NCI-H526 (cell line): Measurements from ENCODE around the gene PDGFA.

Experiments used
- DNase-seq, 2 experiments: peaks; one replicate each; lab custom pipeline; 2025; lab: John Stamatoyannopoulos, UW

Gene PDGFA

GRCh38 chr7:516606-517456 lies 2.8 kb downstream of the PDGFA start:
- no peak for DNase-seq

DNA sequence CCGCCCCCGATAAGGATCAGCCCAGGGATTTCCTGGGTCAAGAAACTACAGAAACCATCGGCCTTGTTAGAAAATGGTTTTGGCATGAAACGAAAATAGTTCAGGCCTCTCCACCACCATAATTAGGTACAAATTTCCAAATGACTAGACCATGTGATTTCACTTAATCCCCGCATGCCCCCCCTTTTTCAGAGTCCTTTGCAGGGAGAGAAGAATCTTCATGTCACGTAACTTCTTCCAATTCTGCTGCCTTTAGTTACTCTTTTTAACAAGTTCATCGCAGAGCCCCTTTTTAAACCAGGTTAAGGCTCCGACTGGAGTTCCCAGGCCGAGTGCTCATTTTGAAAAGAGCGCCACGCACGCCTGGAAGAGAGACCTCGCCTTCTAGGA lies 3.4 kb downstream of the PDGFA start:
- DNase-seq = no peak

DNA sequence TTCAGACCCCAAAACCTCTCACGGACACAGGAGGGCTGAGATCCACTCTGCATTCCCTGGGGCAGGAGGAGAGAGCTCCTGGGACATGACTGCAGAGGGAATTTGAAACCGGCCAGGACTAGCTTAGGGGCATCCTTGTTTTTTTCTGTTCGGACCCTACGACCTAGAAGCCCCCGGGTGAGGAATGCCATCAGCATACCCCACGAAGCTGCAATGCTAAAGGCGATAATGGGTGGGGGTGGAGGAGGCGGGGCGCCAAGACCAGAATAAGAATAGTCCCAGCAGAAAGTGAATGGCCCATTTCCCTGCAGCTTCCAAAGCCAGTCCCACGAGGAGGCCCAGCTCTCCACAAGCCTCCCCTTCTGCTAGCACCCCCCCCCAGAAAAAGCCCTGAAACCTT lies 4.0 kb downstream of the PDGFA start:
- DNase-seq = no peak

DNA sequence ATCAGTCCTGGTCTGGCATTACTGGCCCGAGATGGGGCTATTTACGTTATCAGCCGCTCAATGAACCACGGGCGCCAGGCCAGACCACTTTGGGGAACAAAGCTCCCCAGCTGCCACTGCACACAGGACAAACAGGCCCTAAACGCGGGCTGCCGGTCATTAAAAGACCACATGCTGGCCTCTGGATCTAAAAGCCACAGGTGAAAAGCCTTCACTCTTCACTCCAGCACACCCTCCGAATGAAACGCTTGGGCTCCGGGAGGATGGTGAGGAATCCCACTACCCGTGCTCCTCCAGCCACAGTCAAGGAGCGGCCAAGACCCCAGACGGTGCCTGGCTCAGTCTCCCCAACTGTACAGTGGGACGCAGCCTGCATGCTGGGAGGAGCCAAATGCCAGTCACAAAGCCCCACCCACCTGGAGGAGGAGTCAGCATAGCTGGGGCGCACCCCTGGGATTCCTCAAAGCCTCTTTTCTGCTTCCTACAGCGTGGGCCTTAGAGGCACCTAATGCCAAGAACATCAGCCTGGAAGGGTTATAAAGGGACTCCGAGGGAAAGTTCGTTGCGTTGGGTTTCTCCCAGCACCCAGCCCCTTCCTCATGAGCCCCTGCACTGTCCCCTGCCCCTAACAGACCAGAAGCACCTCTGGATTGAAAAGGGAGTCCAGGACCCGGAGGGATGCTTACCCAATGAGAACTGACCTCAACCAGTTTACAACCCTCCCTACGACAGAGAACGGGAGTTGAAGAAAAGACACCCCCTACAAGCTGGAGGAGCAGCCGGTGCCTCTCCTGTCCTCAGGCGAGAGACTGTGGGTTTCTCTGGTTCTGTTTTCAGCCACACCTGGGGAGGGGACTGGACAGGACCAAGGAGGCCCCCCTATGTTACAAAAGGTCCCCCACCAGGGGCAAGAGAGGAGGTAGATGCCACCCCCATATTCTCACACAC lies 4.7 kb downstream of the PDGFA start:
- no peak for DNase-seq

DNA sequence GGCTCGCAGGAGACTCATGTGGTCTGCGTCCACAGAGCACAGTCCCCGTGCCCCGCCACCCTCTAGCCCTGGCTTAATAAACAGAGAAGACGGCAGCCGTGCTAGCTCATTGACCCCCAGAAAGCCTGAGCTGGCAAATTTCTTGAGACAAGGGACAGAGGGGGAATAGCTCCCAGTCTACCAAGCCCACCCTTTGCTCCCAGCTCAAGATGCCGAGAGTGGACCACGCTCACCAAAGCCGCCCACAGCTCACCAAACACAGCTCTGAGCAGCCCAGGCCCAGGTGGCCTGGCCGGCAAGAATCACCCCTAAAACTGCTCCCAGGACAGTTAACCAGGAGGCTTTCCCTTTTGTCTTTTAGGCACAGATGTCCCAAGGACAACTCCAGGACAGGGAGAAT lies 5.4 kb downstream of the PDGFA start:
- DNase-seq = no peak

DNA sequence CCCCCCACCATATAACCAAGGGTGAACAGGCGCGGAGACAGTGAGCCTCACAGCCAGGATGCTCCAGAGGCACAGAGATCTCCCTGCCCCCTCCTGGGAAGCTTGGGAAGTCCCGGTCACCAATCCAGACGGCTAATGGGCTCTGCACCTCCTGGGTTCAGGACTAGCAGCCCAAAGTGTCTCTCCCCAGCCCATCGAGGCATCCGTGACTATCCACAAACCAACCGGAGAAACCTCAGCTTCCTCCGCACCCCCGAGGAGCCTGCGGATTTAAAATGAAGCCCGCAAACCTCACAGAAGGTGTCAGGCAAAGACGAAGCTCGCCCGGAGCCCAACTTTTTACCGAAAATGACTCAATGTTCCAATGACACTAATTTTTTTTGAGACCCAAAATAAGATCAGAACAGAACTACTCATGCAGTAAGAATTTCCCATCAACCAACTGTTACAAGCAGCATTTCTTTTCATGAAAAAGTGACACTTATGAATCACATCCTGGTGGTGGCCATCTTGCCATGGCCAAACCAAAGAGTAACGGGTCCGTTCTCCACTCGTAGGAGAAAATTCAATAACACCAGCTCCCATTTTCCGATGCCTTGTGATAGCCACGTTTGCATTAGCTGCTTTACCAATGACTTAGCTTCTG lies 6.0 kb downstream of the PDGFA start:
- DNase-seq = no peak

- DNase-seq = no peak
Measured at GRCh38 chr7:512541-513311, 6.9 kb downstream of the PDGFA start.

DNA sequence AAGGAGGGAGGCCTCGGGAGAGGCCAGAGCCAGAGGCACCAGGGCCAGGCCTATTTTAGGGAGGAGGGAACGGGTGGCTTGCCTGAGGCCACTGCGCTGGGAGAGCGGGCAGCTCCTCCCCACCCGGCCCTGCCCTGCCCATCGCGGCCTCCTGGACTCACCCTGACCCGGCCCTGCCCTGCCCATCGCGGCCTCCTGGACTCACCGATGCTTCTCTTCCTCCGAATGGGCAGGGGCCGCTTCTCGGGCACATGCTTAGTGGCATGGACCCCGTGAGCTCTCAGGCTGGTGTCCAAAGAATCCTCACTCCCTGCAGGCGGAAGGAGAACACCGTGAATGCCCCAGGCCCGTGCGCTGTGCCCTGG lies 7.5 kb downstream of the PDGFA start:
- no peak for DNase-seq

DNA sequence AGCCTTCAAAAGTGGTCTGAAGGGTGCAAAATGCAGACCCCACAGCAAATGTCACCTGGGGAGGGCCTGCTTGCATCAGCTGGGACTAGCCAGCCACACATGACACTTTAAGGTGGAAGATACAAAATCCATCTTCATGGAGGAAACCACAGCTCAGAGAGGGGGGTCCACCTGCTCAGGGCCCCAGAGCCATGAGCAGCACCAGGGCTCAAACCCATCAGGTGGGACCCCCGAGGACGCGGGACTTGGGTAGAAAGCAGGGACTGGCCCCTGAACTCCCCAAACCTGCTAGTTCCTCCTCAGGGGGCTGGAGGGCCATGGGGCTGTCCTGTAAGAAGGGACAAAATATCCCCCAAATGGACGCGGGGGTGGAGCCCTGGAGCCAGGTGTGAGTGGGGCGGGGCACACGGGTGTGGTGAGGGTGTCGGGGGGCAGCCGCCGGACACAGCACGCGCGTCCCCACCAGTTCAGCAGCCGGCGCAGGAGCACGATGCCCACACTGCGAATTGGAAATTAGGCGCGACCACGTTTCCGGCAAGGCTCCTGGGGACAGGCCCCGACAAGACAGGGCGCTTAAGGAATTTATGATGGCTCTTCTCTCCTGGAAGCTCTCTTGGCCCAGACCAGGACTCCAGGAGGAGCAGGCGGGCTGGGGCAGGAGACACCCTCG lies 8.0 kb downstream of the PDGFA start:
- no peak for DNase-seq

DNA sequence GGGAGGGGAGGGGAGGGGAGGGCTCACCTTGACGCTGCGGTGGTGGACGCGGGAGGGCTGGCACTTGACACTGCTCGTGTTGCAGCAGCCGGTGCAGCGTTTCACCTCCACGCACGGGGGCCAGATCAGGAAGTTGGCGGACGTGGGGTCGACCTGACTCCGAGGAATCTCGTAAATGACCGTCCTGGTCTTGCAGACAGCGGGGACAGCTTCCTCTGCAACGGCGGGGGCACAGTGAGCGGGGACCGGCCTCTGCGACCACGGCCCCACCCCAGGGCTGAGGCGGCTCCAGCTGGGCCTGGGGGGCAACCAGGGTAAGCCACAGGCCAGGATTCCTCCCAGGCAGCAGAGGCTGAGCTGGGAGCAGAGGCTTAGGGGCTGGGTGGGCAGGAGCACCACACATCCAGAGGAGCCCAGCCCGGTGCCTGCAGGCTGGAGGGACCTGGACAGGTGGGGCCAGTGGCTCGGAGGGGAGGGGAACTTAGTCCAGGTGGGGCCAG lies 8.8 kb downstream of the PDGFA start:
- DNase-seq = no peak

- no peak for DNase-seq
Measured at GRCh38 chr7:510131-510481, 9.5 kb downstream of the PDGFA start.

DNA sequence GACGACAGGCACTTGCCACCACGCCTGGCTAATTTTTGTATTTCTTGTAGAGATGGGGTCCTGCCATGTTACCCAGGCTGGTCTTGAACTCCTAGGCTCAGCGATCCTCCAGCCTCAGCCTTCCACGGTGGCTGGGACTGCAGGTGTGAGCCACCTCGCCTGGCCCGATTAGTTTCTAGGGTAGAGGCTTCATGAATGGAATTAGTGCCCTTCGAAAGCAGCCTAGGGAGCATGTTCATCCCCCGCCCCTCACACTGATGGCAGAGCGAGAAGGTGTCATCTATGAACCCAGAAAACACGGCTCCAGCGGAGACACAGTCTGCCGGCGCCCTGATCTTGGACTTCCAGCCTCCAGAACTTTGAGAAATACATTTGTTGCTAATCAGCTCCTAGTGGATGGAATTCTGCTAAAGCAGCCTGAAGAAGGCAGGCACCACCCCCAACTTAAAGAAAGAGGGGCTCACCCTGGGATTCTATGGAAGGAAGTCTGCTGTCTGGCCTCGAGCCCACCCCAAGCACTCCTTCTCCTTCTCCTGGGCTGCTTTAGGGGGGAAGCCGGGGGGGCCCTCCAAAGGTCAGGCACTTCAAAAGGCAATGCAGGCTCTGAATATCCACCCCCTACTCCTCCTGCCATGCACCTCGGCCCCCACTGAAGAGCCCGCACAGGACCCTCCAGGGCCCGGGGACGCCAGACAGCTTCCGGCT lies 10.1 kb downstream of the PDGFA start:
- no peak for DNase-seq

DNA sequence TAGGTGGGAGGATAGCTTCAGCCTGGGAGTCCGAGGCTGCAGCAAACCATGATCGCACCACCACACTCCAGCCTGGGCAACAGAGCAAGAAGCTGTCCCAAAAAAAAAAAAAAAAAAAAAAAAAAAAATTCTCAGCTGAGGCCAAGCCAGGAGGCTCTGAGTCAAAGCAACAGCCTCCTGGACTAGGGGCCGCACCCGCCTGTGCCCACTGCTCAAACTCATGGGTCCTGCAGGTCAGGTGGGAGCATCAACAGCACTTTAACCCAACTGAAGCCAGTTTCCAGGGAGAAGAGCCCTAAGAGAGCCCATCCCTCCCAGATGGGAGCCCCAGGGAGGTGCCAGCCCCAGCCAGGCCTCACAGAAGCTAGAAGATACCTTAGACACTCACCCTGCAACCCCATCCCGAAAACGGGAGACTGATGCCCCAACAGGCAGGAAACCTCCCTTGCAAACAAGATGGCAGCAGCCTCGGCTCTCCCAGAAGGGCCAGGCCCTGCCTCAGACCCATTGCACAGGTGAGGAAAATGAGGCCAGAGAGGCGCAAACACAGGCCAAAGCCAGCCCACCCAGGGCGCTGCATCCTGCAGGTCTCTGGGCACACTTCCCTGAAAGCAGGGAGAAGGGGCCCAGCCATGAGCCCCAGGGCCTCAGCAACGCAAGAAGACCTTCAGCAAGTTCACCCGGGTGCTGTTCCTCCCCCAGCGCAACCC lies 11.0 kb downstream of the PDGFA start:
- no peak for DNase-seq

DNA sequence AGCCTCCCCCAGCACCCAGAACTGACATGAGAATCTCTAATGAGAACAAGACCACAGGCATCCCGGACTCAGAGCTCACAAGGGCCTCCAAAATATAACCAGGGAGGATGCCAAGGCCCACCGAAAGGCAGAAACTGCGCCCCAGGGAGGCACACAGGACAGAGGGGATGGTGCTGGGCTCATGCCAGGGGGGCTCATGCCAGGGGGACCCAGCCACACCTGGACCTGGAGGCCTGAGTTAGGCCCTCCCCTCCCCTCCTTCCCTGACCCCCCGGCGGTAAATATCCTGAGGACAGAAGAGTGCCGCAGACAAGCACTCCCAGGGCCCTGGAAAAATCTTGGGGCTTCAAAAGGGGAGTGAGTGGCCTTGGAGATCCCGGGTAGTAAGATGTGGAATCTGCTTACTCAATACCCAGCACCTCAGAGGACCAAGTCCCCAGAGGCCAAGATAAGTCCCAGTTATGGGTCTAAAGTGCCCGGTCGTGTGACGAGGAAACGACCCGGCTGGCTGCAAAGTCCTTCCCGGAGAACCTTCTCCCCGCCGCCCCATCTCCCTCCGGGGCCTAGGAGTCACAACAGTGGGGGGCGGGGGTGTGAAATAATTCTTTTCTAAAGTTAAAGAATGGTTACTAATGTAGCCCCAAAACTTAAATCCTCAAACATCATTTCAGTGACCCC lies 11.9 kb downstream of the PDGFA start:
- no peak for DNase-seq

DNA sequence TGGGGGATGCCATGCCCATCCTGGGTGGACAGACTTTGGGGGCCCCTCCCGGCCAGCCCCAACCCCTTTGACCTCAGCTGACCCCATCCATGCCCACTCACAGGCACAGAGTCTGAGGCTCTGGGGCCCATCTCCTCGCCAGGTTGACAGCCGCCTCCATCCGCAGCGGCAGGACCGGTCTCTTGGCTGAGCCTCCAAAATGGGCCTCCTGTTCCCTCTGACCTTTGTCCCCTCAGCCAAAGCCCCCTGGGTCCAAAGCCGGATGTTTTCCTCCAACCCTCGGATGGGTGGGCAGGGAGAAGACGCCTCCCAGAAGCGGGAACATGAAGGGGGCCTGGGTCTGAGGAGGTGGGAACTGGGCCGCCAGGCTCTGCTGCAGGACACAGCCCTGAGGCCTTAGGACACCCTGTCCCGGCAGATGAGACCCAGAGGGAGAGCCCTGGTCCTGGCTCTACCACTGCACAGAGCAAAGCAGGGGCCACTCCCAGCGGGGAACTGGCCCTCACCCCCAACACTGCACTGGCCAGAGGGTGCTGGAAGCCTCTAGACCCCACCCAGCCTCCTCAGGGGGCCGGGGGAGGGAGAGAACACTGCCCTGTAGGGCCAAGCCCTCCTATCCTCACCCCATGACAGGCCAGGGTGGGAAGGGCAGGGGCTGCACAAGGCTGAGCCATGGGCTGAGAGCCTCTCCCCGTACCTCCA lies 12.6 kb downstream of the PDGFA start:
- DNase-seq = no peak

DNA sequence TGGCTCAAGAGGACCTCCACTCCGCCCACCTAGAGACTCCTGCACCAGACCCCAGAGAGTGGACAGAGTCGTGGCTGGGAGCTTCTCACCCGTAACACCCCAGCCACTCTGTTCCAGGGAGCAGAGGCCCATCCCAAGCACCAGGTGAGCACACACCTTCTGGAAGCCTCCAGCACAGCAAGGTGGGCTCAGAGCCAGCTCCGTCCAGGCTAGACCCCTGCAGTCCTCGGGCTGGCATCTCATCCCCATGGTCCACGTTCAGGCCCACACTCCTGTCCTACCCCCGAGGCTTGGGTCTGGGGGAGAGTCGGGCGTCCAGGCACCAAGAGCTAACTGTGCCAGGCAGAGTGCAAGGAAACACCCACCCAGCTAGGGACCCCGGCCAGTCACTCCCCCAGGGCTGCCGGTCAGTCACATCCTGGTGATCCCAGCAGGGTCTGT lies 13.2 kb downstream of the PDGFA start:
- DNase-seq = no peak

DNA sequence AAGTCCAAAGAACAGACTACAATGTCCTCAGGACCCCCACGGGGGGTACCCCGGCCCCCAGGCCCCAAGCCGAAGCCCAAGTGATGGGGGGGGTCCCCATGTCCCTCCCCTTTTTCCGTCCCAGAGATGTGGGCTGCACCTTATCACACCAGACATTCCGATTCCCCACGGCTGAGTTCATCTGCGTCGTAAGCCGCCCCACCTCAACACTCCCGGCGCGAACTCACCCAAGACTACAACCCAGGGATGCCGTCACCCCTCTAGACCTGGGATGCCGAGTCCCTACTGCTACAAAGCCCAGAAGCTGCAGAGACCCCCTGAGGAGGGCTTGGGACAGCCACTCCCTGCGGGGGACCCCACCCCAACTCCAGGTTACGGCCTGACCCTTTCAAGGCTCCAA lies 14.5 kb downstream of the PDGFA start:
- DNase-seq = no peak

DNA sequence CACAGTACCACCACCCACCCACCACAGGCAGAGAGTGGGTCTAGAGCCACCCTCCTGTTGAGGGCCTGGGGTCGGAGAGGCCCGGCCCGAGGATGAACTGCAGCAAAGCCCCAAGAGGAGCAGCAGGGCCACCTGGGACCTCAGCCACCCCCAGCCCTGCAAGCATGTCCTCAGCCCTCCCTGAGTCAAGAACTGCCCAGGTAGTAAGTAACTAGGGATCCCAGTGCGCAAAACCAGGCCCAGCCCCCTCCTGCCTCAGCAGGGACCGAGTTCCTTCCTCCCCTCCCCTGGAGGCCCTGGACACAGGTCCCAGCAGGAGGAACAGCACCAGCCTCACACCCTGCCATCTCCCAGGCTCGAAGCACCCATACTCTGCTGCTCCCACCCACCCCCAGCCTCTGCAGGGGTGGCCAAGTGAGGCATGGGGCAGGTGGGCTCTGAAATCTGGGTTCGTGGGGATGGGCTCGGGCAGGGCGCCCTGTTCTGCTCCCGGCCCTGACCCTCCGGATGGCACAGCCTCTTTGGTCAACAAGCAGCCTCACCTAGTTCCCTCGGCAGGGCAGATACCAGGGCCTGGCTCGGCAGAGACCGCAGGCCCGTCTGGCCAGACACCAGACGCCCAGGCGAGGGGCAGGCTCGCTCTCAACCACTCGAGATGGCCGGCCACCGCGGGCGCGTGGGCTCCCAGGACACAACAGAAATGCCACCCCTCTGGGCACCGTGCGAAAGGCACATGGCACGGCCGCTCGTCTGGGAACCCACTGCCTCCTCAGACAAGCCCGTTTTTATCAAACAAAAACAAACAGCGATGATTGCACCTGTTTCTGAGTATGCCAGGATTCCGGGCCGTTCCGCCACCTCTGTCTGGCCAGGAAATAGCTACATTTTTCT lies 15.2 kb downstream of the PDGFA start:
- no peak for DNase-seq
